Erythroblast (primary cell): ENCODE measurements around the gene DEGS1.

Experiments
- GATA1 ChIP-seq: IDR thresholded peaks from 2 replicates; pipeline ENCODE4 v1.6.1; 2011; ENCODE audit warnings: low read depth, mild to moderate bottlenecking, control low read depth, low read length, moderate library complexity
- POLR2A ChIP-seq: IDR thresholded peaks from 2 replicates; pipeline ENCODE4 v1.6.1; 2011; ENCODE audit warnings: mild to moderate bottlenecking, low read length

DNA sequence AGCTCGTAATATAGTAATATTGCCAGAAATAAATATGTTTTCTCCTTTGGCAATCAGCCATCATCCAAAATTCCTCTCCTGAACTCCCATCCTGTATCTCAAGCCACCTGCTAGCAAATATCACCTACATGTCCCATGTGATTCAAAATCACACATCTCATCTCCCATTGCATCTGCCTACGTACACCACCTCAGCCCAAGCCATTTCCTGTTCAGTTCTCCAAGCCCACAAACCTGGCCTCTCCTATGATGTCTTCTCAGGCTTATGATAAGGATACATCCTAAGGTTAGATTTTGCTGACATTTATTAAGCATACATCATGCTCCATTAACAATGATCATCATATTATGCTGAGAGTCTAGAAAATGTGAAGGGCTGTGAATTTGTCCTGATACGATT lies 31.9 kb upstream of the DEGS1 start:
- TF ChIP-seq POLR2A (no peak), GATA1 (no peak)
